HG03457 (cell line): ENCODE results near the gene PHF23.

ENCODE experiments used
- ATAC-seq: cut with Tn5 transposase; IDR thresholded peaks from one replicate; pipeline ENCODE4 v1.9.1; 2021; ENCODE audit warnings: moderate number of reproducible peaks; ENCODE audit not compliant: unreplicated experiment

The PHF23 gene

DNA sequence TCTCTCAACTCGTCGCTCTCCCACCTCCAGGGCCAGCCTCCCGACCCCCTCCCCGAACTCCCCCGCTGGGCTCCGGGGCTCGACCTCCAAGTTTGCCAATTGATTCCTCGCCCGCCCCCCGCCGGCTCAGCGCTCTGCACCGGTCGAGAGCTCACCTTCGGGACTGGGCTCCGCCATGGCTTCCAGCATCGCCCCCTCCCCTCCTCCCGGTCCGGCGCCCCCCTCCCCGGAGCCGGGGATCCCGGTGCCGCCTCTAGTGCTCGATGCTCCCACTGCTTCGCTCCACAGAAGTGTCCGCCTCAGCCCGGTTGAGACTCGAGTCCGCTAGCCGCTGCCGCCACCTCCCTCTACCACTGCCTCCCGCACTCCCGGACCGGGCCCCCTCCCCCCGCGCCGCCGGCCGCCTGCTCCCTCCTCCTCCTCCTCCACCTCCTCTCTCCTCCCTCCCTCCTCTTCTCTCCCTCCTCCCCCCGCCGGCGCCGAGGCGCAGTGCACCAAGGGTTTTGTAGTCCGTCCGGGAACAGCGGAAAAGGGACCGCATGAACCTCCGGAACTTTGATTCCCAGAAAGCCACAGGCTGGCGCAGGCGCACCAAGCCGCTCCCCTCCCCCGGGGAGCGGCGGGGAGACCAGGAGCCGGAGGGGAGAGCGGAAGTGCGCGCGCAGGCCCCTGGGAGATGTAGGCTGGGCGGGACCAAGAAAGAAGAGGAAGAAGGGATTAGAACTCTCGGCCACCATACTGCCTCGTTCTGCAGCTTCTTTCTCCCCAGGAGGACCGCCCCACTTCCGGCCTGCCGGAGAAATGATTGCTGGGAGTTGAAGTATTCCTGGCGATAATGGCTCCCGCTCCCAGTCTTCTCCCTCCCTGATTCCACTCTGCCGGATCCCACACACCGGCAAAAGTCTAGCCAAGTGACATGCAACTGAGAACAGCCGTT, at the start of gene PHF23:
TSS of gene PHF23 (minus strand) at position 367 of the 937 bp plus-strand sequence. CDS start at position 189, 178 bp downstream.
- ATAC-seq: peak; percentile 32

- ATAC-seq: no peak
Measured at GRCh38 chr17:7285679-7286078, 46.4 kb upstream of the PHF23 start.

DNA sequence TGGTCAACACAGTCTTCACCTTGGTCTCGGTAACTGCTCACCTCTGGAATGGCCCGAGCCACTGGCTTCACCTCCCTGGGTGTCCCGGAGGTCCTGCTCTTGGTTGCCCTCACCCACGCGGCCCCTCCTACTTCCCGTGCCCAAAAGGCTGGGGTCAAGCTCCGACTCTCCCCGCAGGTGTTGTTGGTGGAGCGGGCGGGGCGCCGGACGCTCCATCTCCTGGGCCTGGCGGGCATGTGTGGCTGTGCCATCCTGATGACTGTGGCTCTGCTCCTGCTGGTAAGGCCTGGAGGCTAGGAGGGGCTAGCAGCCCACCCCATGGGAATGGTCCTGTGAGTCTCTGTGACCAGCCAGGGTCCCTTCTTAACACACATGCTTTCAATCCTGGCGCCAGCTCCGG, 45.7 kb upstream of the PHF23 start:
- ATAC-seq: no peak

- no peak for ATAC-seq
Measured at GRCh38 chr17:7283471-7284216, 44.4 kb upstream of the PHF23 start.

GRCh38 chr17:7282752-7283321, 43.6 kb upstream of the PHF23 start:
- no peak for ATAC-seq

GRCh38 chr17:7281953-7282751, 42.9 kb upstream of the PHF23 start:
- no peak for ATAC-seq

DNA sequence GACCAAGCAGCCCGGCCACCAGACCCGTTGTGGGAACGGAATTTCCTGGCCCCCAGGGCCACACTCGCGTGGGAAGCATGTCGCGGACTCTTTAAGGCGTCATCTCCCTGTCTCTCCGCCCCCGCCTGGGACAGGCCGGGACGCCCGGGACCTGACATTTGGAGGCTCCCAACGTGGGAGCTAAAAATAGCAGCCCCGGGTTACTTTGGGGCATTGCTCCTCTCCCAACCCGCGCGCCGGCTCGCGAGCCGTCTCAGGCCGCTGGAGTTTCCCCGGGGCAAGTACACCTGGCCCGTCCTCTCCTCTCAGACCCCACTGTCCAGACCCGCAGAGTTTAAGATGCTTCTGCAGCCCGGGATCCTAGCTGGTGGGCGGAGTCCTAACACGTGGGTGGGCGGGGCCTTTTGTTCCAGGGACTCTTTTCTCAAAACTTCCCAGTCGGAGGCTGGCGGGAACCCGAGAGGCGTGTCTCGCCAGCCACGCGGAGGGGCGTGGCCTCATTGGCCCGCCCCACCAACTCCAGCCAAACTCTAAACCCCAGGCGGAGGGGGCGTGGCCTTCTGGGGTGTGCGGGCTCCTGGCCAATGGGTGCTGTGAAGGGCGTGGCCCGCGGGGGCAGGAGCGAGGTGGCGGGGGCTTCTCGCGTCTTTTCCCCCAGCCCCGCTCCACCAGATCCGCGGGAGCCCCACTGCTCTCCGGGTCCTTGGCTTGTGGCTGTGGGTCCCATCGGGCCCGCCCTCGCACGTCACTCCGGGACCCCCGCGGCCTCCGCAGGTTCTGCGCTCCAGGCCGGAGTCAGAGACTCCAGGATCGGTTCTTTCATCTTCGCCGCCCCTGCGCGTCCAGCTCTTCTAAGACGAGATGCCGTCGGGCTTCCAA, 42.1 kb upstream of the PHF23 start, which contains the start of gene SLC2A4:
TSS of gene SLC2A4 (plus strand) at position 645 of the 879 bp plus-strand sequence. CDS start at position 862, 217 bp downstream.
- ATAC-seq: peak; percentile 43

GRCh38 chr17:7280519-7281073, 41.3 kb upstream of the PHF23 start:
- peak; percentile 20 for ATAC-seq

GRCh38 chr17:7279448-7279847, 40.2 kb upstream of the PHF23 start:
- no peak for ATAC-seq

GRCh38 chr17:7266784-7267183, 27.5 kb upstream of the PHF23 start:
- no peak for ATAC-seq

- ATAC-seq: no peak
Measured at GRCh38 chr17:7263801-7264078, 24.5 kb upstream of the PHF23 start.

GRCh38 chr17:7262935-7263800, 23.9 kb upstream of the PHF23 start:
- ATAC-seq: no peak

DNA sequence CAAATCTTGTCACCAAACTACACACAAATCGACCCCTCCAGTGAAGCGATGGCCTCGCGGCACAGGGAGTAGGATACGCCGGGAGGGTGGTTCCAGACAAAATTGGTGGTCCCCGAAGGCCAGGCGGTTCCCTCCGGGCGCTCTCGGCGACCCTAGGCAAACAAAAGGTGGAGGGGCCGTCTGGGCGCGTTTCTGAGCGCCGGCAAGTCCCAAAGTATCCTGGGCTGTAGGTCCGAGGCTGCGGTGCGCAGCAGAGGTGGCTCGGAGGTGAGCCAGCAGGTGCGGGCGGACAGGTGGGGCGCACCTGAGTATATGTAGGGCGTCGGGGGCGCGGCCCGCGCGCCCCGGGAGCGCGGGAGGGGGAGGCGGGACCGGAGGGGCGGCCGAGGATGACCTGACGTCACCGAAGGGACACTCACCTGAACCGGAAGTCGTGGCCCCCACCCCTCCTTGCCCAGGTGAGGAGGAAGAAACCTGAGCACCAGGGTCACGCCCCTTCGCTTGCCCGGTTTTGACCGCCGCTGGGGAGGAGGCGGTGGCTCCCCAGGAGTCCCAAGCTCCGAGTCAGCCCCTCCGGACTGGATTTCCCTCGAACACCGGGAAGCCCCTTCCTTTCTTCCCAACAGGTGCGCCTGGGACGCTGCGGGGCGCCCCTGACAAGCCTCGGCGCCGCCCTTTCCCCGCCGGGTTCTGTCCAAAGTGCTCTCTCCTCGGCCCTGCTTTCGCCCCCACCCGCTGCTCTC, 23.1 kb upstream of the PHF23 start, which contains the start of gene CLDN7:
TSS of gene CLDN7 (minus strand) at position 287 of the 743 bp plus-strand sequence. CDS start 435 bp downstream, outside the sequence.
- no peak for ATAC-seq

- ATAC-seq: no peak
Measured at GRCh38 chr17:7261379-7262191, 22.3 kb upstream of the PHF23 start.

- ATAC-seq: no peak
Measured at GRCh38 chr17:7260651-7261378, 21.6 kb upstream of the PHF23 start.

- no peak for ATAC-seq
Measured at GRCh38 chr17:7260151-7260550, 20.9 kb upstream of the PHF23 start.
